Upper lobe of left lung (tissue), 6 donors: ENCODE measurements around the gene KCNS3. TPM values are rescaled to one million over a fixed set of nuclear protein-coding genes. Genes with fewer than 3 reads are reported as not detected.

Source experiments
- ATAC-seq, 2 donors: fragments of 200-7000 bp; cut with Tn5 transposase; one replicate each; pipeline ENCODE4 v1.9.1; 2022; ENCODE audit warnings: mild to moderate bottlenecking in 2 of 2, moderate library complexity in 2 of 2; ENCODE audit not compliant: low FRiP score in 2 of 2
- DNase-seq, 2 donors: peaks; one replicate each; pipeline ENCODE4 v3.0.0-alpha.2; 2019 to 2020
- H3K27ac ChIP-seq, 4 donors: fragments of 200-600 bp; sonication (generic); one replicate each; pipeline ENCODE4 v1.5.1; 2016 to 2019
- H3K27me3 ChIP-seq, 4 donors: fragments of 200-600 bp; sonication (generic); one replicate each; pipeline ENCODE4 v1.5.1; 2017 to 2019
- H3K36me3 ChIP-seq, 4 donors: fragments of 200-600 bp; sonication (generic); one replicate each; pipeline ENCODE4 v1.5.1; 2016 to 2019
- H3K4me1 ChIP-seq, 4 donors: fragments of 200-600 bp; sonication (generic); one replicate each; pipeline ENCODE4 v1.5.1; 2018 to 2019
- H3K4me3 ChIP-seq, 4 donors: fragments of 200-600 bp; sonication (generic); one replicate each; pipeline ENCODE4 v1.5.1; 2017 to 2019; ENCODE audit warnings: mild to moderate bottlenecking in 2 of 4, moderate library complexity in 1 of 4
- H3K9me3 ChIP-seq, 4 donors: fragments of 200-600 bp; sonication (generic); one replicate each; pipeline ENCODE4 v1.5.1; 2018 to 2019
- EP300 ChIP-seq, 4 donors: sonication (generic); formaldehyde crosslinking; IDR thresholded peaks; one replicate each; pipeline ENCODE4 v1.5.1; 2017; ENCODE audit warnings: antibody characterized with exemption in 4 of 4, control low read depth in 2 of 4
- POLR2A ChIP-seq, 4 donors: fragments of 450-650 bp; IDR thresholded peaks; one replicate each; pipeline ENCODE4 v1.5.1; 2016 to 2017; ENCODE audit warnings: antibody characterized with exemption in 4 of 4, mild to moderate bottlenecking in 2 of 4
- POLR2AphosphoS5 ChIP-seq, 2 donors: sonication (generic); formaldehyde crosslinking; IDR thresholded peaks; one replicate each; pipeline ENCODE4 v1.5.1; 2017; ENCODE audit warnings: antibody characterized with exemption in 2 of 2
- WGBS, 2 donors: methylation state at CpG; one replicate each; pipeline ENCODE4 v1.1.5; 2017 to 2018; 5-methylcytosine and 5-hydroxymethylcytosine counted together
- total RNA-seq, 6 donors: library from RNA; depleted of rRNA in 4 of 6; stranded (reverse); fragments of >200 nt in 4 of 6; gene quantifications; one replicate each; pipeline versions ENCODE4 v1.1.0 to v1.2.1, GENCODE V29; 2016 to 2021
- TF ChIP-seq, protein P1 (sequence below), 6 experiments: fragments of 450-650 bp in 4 of 6; fragments of 200-600 bp in 2 of 6; sonication (generic) in 2 of 6; IDR thresholded peaks; one replicate each; pipeline ENCODE4 v1.5.1; 2016 to 2019; ENCODE audit warnings: antibody characterized with exemption in 6 of 6
- donor health status: DM: no; HTN: no; CAD: no; lungs with moderate emphysema.
- donor health status: DM: no; HTN: yes; CAD: no; lungs with severe emphysema.

The KCNS3 gene
- total RNA-seq, 6 donors from 2014 or later = 34.2 to 110 (median 48.8) TPM

DNA sequence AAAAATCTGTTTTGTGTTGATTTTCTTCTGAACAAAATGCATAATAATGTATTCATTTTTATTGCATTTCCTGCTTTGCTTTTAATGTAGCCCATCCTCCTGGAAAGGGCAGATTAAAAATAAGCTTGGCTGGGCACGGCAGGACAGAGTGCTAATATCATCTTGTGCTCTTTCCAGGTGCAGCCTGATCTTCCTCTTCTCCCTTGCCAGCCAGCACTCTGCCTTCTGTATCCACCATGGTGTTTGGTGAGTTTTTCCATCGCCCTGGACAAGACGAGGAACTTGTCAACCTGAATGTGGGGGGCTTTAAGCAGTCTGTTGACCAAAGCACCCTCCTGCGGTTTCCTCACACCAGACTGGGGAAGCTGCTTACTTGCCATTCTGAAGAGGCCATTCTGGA lies 52.3 kb downstream of the KCNS3 start:
- H3K36me3 ChIP-seq = peaks cover 0 to 19% (median 10%) of the 10 kb centered on the region in 4 donors
- no peaks in the 10 kb centered on the region for H3K9me3 ChIP-seq
- 78 to 90% methylated on average over 4 of the region's 4 CpGs for WGBS, 2 donors
- H3K4me1 ChIP-seq = peaks cover 0 to 10% (median 9%) of the 10 kb centered on the region in 4 donors
- H3K27ac ChIP-seq = no peak overlapping the region
- H3K27me3 ChIP-seq = no peaks in the 10 kb centered on the region
- no peak for ATAC-seq
- H3K4me3 ChIP-seq = no peak overlapping the region
- no peak for DNase-seq
- no peak for TF ChIP-seq POLR2AphosphoS5 (IDR thresholded peaks at IDR 0.05)
- TF ChIP-seq, protein P1, sequence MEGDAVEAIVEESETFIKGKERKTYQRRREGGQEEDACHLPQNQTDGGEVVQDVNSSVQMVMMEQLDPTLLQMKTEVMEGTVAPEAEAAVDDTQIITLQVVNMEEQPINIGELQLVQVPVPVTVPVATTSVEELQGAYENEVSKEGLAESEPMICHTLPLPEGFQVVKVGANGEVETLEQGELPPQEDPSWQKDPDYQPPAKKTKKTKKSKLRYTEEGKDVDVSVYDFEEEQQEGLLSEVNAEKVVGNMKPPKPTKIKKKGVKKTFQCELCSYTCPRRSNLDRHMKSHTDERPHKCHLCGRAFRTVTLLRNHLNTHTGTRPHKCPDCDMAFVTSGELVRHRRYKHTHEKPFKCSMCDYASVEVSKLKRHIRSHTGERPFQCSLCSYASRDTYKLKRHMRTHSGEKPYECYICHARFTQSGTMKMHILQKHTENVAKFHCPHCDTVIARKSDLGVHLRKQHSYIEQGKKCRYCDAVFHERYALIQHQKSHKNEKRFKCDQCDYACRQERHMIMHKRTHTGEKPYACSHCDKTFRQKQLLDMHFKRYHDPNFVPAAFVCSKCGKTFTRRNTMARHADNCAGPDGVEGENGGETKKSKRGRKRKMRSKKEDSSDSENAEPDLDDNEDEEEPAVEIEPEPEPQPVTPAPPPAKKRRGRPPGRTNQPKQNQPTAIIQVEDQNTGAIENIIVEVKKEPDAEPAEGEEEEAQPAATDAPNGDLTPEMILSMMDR (IDR thresholded peaks at IDR 0.05) = no peak

DNA sequence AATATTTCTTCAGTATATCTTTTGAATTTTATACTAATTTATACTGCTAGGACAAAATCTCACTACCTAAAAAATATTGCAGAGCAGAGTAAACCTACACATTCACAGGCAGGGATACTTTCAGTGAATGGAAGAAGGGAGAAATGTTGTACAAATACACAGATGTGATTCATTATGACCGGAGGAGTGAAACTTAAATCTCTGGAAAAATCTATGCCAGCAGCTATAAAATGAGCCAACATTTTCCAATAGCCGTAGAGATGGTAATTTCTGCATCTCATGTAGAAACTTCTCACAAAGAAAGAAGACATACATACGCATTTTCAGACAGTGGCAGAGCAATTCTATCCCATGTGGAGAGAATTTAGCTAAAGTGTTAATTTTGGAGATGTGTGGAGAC lies 54.8 kb downstream of the KCNS3 start:
- H3K4me1 ChIP-seq = peaks cover 0 to 11% (median 9%) of the 10 kb centered on the region in 4 donors
- TF ChIP-seq POLR2A (IDR thresholded peaks at IDR 0.05) (no peak), POLR2AphosphoS5 (IDR thresholded peaks at IDR 0.05) (no peak)
- DNase-seq = no peak
- WGBS, 2 donors = 93 to 95% methylated on average over 3 of the region's 3 CpGs
- H3K4me3 ChIP-seq = no peak overlapping the region
- H3K27ac ChIP-seq = no peak overlapping the region
- no peak for ATAC-seq
- no peaks in the 10 kb centered on the region for H3K9me3 ChIP-seq
- no peaks in the 10 kb centered on the region for H3K27me3 ChIP-seq
- peaks cover 0 to 19% (median 10%) of the 10 kb centered on the region in 4 donors for H3K36me3 ChIP-seq

DNA sequence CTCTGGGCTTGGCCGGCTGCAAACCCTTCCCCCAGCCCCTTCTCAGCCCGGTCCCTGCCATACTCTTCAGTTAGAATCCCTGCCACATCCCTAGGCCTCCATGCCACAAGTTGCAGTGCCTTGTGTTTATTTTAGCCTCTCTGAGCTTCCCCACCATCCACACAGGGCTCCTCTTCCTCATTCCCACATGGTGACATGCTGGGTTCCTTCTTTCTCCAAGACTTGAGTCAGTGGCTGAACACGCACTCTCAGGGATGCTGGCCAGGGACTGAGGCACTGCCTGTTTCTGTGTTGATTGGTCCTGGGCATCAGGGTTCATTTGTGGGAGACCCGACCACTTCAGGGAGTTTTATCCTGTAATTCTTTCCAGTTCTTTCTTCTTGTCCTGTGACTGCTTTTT lies 56.3 kb downstream of the KCNS3 start:
- Histone ChIP-seq H3K9me3 (no peaks in the 10 kb centered on the region), H3K27ac (no peak overlapping the region), H3K4me1 (peaks cover 0 to 11% (median 9%) of the 10 kb centered on the region in 4 donors), H3K4me3 (no peak overlapping the region), H3K27me3 (no peaks in the 10 kb centered on the region), H3K36me3 (peaks cover 0 to 19% (median 10%) of the 10 kb centered on the region in 4 donors)
- TF ChIP-seq POLR2A (IDR thresholded peaks at IDR 0.05) = no peak
- no peak for TF ChIP-seq EP300 (IDR thresholded peaks at IDR 0.05)
- TF ChIP-seq, protein P1 (IDR thresholded peaks at IDR 0.05) = no peak
- TF ChIP-seq POLR2AphosphoS5 (IDR thresholded peaks at IDR 0.05) = no peak
- peak in 1 of 2 donors; percentile 88 for ATAC-seq
- peak in 1 of 2 donors; percentile 2 for DNase-seq
- WGBS, 2 donors = 75 to 84% methylated on average over 4 of the region's 4 CpGs

DNA sequence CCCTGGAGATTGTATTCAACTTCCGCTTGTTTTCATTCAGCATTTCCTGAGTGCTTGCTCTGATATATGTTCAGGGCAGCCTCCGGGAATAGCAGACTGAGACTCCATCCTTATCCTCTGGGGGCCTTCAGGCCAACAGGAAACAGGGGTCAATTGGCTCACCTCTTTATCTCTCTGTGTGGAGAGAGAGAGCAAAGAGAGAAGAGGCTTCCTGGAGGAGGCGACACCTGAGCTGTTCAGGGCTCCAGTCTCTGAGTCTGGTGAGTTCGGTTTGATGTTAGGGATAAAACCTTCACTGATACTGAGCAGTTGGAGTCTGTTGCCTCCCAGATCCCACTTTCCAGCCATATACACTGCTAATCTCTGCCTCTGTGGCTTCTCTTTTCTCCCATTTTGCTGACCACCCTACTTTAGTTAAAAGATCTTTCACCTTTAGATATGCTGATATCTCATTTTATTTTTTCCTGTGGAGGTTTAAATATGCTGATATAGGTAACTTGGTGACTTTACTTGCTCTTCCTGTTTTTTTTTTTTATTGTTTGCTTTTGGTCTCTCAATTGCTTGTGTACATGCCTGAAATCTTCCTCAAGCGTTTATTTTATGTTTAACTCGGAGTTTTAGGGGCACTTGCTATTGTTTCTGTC lies 56.9 kb downstream of the KCNS3 start:
- peak in 1 of 2 donors; percentile 20 for ATAC-seq
- no peak for DNase-seq
- Histone ChIP-seq H3K27ac (no peak overlapping the region), H3K4me1 (peaks cover 0 to 11% (median 9%) of the 10 kb centered on the region in 4 donors), H3K36me3 (peaks cover 0 to 19% (median 9%) of the 10 kb centered on the region in 4 donors), H3K4me3 (no peak overlapping the region), H3K27me3 (no peaks in the 10 kb centered on the region), H3K9me3 (no peaks in the 10 kb centered on the region)
- TF ChIP-seq EP300 (IDR thresholded peaks at IDR 0.05) (no peak), POLR2AphosphoS5 (IDR thresholded peaks at IDR 0.05) (no peak), POLR2A (IDR thresholded peaks at IDR 0.05) (no peak)
- TF ChIP-seq, protein P1 (IDR thresholded peaks at IDR 0.05) = no peak
- 61 to 67% methylated on average over 6 of the region's 6 CpGs for WGBS, 2 donors

DNA sequence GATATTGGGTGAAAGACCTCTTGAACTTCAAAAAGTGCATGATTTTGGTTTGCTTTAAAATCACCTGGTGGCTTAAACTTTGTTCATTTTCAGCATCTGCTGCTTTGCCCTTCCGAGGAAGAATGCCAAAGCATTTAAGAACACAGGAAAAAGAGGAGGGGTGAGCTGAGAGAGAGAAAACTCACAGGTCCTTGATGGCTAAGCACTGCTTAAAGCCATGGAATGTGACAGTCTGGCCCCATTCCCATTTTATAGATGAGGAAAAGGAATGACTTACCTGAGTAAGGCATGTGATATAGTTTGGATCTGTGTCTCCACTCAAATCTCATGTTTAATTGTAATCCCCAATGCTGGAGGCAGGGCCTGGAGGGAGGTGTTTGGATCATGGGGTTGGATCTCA lies 58.1 kb downstream of the KCNS3 start:
- TF ChIP-seq POLR2A (IDR thresholded peaks at IDR 0.05) (no peak), POLR2AphosphoS5 (IDR thresholded peaks at IDR 0.05) (no peak), EP300 (IDR thresholded peaks at IDR 0.05) (no peak)
- TF ChIP-seq, protein P1 (IDR thresholded peaks at IDR 0.05) = no peak
- ATAC-seq (no peak), DNase-seq (no peak)
- H3K27ac ChIP-seq = no peak overlapping the region
- no peak overlapping the region for H3K4me3 ChIP-seq
- H3K4me1 ChIP-seq = peaks cover 0 to 11% (median 9%) of the 10 kb centered on the region in 4 donors
- H3K9me3 ChIP-seq = no peaks in the 10 kb centered on the region
- H3K27me3 ChIP-seq = no peaks in the 10 kb centered on the region
- 45 to 74% methylated on average over 1 of the region's 1 CpG for WGBS, 2 donors
- peaks cover 0 to 9% (median 5%) of the 10 kb centered on the region in 4 donors for H3K36me3 ChIP-seq
